DLD1 (cell line): Measurements from ENCODE around the gene HSFX2.
"Not testable (repeated sequence)": the region's sequence is repeated elsewhere in the genome, so short reads cannot be mapped to it uniquely, and the experiment has no call there.

Experiments used
- in situ Hi-C: cut with HindIII; loops from 2 replicates; pipeline ENCODE4 v1.10.0; 2017; ENCODE audit warnings: low sequenced_read_pairs

Gene HSFX2

GRCh38 chrX:149595214-149595613, at the start of gene HSFX2:
HSFX2 (minus strand) TSS chrX:149595314; CDS start chrX:149594700, 614 bp downstream.
- in situ Hi-C loops = not testable (repeated sequence)

- in situ Hi-C loops = loop anchor here (25.0 kb wide), 1 partner anchor 131 kb away; the partner anchor contains the start of gene IDS
Measured at GRCh38 chrX:149643496-149643895, 48.4 kb upstream of the HSFX2 start.

DNA sequence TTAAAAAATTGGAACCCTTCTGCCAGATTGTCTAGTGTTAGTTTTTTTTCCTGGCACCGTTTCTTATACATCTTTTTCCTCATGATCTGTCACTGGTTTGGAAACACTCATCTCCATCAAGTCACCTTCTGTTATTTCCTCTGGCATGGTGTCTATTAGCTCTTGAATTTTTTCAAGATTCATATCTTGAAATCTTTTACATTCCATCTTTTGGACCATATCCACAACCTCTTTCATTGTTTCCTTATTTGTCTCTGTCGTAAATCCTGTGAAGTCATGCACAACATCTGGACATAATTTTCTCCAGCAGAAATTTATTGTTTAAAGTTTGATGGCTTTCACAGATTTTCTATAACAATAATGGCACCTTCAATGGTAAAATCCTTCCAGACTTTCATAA, 46.7 kb upstream of the HSFX2 start:
- in situ Hi-C loops = loop anchor here (25.0 kb wide), 1 partner anchor 130 kb away; the partner anchor contains the start of gene IDS

DNA sequence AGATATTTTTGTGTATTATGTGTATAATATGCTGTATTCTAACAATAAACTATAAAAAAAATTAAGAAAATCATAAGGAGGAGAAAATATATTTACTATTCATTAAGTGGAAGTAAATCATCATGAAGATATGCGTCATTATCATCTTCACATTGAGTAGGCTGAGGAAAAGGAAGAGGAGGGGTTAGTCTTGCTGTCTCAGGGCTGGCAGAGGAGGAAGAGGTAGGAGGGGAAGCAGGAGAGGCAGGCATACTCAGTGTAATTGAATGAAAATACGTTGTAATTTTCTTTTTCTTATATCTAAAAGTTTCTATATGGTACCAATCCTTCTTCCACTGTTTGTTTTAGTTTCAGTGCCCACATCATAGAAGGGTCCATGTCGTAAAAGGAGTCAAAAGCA, 46.3 kb upstream of the HSFX2 start:
- in situ Hi-C loops = loop anchor here (25.0 kb wide), 1 partner anchor 129 kb away; the partner anchor contains the start of gene IDS

DNA sequence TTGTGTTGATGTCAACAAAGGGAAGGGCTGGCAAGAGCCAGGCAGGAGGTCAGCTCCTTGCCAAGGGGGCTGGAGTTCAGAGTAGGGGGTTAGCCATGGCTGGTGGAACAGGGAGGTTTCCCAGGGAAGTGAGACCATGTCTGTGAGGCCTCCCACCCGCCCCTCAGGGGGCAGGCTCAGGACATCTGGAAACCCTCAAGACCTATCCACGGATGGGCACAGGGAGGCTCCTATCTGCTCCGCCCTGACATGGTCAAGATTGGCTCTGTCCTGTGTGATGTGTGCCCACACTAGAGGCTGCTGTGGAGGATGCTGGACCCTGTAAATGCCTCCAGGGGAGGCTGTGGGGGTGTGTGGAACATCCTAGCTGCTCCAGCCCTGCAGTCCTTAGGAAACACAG, 44.5 kb upstream of the HSFX2 start:
- in situ Hi-C loops = loop anchor here (25.0 kb wide), 1 partner anchor 127 kb away; the partner anchor contains the start of gene IDS

DNA sequence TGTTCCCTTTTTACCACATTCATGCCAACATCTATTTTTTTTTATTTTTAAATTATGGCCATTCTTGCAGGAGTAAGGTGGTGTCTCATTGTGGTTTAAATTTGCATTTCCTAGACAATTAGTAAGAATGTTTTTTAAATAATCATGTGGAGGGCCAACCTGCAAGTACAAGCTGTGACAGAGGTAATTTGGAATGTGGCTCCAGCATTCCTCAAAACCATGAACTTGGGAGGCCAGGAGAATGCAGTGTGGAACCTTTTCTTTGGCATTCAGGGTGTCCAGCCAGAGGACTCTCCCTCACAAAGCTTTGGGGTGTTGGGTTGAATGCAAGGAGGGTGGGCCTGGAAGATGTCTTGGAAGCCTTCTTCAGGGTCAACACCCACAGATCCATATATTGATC, 43.7 kb upstream of the HSFX2 start:
- in situ Hi-C loops = loop anchor here (25.0 kb wide), 1 partner anchor 127 kb away; the partner anchor contains the start of gene IDS

DNA sequence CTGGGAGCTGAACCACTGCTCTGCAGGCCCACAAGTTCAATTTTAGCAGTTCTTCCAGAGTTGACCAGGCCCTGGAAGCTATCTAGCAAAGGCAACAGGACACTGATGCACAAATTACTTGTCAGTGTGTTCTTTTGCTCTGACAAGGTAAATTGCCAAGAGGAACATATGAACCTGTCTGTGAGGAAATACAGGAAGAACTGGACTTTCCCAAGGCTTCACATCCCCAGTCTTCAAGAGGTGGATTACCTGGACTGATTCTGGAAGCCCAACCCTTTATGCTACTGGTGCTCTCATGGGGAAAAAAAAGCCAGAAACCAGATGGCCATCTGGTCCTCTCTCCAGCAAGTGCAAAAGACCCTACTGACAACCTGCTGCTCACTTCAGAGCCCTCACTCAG, 38.4 kb upstream of the HSFX2 start:
- in situ Hi-C loops = loop anchor here (25.0 kb wide), 1 partner anchor 121 kb away; the partner anchor contains the start of gene IDS

DNA sequence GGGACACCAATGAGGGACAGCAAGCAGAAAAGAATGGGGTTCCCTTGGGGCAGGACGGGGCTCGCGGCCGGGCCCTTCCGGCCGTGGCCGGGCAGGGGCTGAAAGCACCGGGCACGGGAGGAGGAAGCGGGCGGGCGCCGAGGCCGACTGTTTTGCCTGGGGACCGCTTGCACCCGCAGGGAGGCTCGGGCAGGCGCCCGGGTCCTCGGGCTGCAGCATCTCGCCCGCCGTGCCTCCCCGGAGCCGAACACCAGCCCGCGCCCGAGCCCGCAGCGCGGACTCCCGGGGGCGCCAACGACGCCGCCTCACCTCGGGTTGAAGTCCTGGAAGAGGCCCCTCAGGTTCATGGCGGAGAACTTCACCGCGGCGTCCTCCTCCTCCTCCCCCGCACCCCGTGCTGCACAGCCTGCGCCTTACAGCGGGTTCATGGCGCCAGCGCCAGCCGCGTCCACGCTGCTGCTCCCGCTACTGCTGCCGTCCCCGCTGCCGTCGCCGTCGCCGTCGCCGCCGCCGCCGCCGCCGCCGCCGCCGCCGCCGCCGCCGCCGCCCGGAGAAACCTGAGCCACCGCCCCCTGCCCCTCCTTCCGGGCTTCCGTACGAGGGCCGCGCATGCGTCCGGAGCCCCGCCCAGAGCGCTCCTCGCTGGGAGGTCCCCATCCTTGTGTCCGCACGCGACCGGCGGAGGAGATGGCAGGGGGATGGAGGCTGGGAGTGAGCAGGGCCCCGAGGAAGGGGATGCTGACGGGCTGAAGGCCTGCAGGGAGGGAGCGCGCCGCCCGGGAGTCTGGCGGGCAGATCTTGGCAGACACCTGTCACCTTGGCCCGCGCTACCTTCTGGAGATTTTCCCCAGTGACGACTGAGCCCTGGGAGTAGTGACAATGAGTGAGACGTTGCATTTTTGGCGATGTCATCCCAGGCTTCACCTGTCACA, 36.4 kb upstream of the HSFX2 start, which contains the start of gene TMEM185A:
Gene TMEM185A, minus strand, starts transcription at position 559 of the 932 bp plus-strand sequence. Its CDS starts 212 bp downstream, at position 347.
- in situ Hi-C loops = loop anchor here (25.0 kb wide), 1 partner anchor 119 kb away; the partner anchor contains the start of gene IDS

DNA sequence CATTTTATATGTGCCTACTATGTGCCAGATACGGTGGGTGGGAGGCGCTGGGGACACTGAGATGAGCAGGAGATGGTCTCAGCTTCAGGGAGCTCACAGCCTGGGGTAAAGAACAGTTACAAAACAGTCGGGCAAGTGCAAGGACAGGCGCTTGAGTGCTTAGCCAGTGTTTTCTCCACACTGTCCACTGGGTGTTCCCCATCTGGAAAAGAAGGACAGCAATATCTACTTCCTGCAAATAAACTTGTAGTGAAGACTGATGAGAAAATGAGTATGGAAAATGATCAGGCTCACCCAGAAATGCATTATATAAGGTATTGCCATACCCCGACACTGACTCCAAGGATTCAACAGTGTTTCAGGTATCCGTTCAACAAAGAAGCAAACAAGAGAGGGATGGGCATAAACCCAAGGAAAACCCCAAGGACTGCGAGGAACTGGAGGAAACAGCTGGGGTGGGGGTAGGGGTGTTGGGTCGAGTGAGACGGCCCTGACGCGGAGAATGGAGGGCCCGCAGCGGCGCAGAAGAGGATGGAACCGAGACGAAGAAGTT, 35.6 kb upstream of the HSFX2 start:
- in situ Hi-C loops = loop anchor here (25.0 kb wide), 1 partner anchor 118 kb away; the partner anchor contains the start of gene IDS

DNA sequence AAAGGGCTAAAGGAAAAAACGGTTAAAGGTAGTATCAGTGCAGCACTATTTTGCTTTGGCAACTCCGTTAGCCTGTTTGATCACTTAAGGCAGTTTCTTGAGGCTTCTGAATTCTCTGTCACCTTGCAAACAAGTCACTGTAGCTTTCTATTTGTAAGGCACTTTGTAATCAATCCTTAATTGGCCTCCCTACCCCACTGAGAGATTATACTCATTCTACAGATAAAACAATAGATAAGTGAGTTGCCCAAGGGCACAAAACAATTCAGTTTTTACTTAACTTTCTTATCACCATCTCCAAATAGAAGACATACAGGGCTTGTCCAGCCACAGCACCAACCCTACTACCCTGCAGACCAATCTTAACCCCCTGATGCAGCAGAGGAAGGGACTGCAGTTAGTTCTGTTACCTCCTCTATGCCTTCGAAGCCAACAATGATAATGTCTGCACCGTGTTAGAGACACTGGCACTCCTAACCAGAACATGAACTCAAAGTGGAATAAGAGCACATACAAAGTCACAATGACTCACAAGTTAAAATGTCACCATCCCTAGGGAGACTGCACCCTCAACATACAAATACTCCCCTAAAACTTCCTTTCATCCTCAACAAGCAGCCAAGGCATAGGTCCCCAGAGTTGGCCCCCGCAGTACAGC, 34.7 kb upstream of the HSFX2 start:
- in situ Hi-C loops = loop anchor here (25.0 kb wide), 1 partner anchor 118 kb away; the partner anchor contains the start of gene IDS

GRCh38 chrX:149628768-149629167, 33.7 kb upstream of the HSFX2 start:
- in situ Hi-C loops = loop anchor here (25.0 kb wide), 1 partner anchor 116 kb away; the partner anchor contains the start of gene IDS

- in situ Hi-C loops = loop anchor here (25.0 kb wide), 1 partner anchor 116 kb away; the partner anchor contains the start of gene IDS
Measured at GRCh38 chrX:149628280-149628679, 33.2 kb upstream of the HSFX2 start.

GRCh38 chrX:149626829-149627228, 31.7 kb upstream of the HSFX2 start:
- in situ Hi-C loops = loop anchor here (25.0 kb wide), 1 partner anchor 115 kb away; the partner anchor contains the start of gene IDS

- in situ Hi-C loops = not testable (repeated sequence)
Measured at GRCh38 chrX:149619662-149620061, 24.5 kb upstream of the HSFX2 start.

DNA sequence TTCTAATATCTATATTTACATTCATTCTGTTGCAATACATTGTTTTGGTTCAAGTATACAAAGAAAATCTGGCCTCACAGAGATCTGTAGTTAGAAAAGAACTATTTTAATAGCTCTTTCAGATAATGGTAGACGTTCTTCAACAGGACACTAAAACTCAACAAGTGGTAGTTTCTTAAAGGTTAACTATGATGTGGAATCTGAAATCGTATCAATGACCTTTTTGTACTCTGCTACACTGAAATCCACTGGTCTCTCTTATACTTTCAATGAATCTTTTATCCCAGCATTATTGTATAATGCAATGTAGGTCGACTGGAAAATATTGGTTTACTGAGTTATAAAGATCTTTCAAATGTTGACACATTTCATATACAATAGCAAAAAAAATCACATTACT, 23.8 kb upstream of the HSFX2 start:
- in situ Hi-C loops = no loop called here

GRCh38 chrX:149611623-149612175, 16.6 kb upstream of the HSFX2 start:
- in situ Hi-C loops = no loop called here

- in situ Hi-C loops = no loop called here
Measured at GRCh38 chrX:149610511-149610910, 15.4 kb upstream of the HSFX2 start.

DNA sequence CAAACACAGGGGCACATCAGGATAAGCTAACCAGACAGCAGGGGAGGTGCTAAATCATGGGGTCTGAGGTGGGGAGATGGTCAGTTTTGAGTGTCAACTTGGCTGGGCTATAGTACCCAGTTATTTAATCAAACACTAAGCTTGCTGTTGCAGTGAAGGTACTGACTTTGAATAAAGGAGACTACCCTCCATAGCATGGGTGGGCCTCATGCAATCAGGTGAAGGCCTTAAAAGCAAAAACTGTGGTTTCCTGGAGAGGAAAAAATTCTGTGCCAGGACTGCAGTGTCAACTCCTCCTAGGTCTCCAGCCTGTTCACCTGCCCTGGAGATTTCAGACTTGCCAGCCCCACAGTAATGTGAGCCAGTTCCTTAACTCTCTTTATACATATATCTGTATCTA, 12.6 kb upstream of the HSFX2 start:
- in situ Hi-C loops = no loop called here

DNA sequence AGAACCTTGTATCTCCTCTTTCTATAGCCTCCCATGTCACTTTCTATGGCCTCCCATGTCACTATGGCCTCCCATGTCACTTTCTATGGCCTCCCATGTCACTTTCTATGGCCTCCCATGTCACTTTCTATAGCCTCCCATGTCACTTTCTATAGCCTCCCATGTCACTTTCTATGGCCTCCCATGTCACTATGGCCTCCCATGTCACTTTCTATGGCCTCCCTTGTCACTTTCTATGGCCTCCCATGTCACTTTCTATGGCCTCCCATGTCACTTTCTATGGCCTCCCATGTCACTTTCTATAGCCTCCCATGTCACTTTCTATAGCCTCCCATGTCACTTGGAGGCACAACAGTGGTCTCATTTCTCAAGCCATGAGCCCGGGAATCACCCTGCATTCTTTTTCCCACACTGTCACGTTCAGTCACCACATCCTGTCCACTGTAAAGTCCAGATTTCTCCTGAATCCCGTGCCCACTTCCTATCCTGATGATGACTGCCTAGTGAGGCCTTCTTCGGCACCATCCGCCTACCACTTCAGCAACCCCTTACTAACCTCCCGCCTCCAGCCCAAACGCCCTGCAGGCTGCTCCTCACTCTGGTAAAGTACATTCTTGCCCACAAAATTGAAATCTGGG, 10.3 kb upstream of the HSFX2 start:
- in situ Hi-C loops = not testable (repeated sequence)

- in situ Hi-C loops = not testable (repeated sequence)
Measured at GRCh38 chrX:149598603-149599002, 3.5 kb upstream of the HSFX2 start.
